Fibroblast of skin of left quadriceps (primary cell): ENCODE measurements around the gene LNX2.

ENCODE experiments used
- DNase-seq, 2 experiments: peaks; one replicate each; pipeline ENCODE4 v3.0.0-alpha.2; 2013; ENCODE audit warnings: low read depth in 2 of 2

LNX2 gene

DNA sequence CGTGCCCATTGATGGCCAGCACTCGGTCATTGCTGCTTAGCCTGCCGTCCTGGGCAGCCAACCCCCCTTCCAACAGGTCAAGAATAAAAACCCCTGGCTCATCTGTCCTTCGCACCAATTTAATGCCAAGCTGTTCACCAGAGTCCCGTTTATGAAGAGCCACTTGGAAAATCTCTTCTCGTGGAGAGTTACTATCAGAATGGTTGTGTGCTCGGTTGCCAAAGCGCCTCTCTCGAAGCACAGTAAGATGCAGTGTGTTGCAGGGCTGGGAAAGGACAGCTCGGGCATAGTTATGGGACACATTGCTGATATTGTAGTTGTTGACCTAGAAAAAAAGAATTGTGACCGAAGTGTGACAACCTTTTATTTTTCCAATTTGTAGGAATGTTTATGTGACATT, 57.9 kb downstream of the LNX2 start:
- DNase-seq, result no peak

DNA sequence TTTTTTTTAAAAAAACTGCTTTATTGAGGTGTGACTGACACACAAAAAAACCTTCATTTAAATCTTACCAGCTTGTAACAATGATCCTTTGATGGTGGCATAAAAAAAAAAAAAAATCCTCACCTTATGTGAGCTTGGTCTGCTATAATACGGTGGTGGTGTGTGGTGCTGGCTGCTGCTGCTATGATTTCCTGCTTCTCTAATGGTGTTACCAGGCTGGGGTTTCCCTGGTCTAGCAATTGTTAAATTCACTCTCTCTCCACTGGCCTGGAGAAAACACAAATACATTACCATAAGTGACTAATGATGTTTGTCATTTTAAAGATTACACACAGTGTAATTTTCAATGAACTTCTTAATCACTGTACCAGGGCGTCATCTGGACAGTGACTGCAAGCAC, 60.6 kb downstream of the LNX2 start:
- no peak for DNase-seq

DNA sequence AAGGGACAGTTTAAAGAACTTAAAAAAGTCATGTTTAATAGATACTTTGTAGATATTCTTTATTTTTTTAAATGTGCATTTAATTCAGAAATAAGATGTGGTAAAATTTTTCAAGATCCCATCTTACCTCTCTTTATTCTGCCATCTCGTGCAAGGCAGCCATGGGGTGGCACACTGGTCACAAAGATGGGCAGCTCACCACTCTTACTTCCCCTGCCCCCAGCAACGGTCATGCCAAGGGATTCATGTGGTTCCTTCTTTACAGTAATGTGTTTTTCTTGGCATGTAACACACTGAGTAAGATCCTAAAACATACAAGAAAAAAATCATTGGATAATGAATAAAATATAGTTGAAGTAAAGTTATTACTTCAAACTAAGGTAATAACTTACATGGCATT, 64.2 kb downstream of the LNX2 start:
- DNase-seq, result peak; percentile 6 to 11

DNA sequence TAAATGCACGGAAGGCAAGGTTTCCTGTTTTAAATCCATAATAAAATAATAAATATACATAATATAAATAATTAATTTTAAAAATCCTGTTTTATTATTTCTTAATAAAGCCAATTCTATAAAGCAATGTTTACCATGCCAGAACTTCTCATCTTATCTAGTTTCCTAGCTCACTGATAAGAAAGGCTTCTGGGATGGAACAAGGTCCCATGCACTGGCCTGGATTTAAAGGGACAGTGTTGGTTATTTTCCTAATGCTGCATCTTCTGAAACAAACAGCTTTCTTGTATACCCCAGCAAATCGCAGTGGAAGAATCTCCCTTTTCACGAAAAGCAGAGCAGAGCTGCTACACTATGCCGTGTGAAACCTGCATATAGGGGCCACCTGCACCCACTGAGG, 68.8 kb downstream of the LNX2 start:
- no peak for DNase-seq

DNA sequence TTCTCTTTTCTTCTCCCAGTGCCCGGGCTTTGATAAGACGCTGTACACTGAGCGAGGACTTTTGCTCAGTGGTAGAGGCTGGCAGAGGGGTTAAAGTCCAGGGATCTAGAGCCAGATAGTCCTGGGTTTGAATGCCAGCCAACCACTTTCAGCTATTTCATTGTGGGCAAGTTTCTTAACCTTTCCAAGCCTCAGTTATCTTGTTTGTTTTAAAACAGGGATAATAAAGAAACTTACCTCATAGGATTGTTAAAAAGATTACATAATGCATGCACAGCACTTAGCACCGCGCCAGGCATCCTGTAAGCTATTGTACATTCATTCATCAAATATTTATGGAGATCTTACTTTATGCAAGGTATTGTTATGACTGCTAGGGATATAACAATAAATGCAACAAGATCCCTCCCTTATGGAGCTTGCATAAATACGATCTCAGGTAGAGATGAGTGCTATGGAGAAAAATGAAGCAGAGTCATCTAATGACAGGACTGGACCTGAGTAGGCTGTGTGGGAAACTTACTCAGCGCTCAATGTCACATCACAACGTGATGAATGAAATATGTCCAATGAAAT, 70.8 kb downstream of the LNX2 start:
- DNase-seq, result no peak

DNA sequence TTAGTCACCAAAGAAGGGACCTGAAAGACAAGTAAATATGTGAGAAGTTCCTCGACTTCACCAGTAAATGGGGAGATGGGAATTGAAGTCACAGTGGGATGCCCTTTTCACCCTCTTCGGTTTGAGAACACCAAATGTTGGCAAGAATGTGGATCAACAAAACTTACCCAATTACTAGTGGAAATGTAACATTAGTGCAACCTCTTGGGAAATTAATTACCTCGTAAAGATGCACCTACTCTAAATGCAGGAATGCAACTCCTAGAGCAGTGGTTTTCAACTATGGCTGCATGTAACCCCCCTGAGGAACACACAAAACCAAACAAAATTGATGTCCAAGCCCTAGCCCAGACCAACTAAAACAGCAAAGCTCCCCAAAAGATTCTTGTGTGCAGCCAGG, 78.1 kb downstream of the LNX2 start:
- no peak for DNase-seq

DNA sequence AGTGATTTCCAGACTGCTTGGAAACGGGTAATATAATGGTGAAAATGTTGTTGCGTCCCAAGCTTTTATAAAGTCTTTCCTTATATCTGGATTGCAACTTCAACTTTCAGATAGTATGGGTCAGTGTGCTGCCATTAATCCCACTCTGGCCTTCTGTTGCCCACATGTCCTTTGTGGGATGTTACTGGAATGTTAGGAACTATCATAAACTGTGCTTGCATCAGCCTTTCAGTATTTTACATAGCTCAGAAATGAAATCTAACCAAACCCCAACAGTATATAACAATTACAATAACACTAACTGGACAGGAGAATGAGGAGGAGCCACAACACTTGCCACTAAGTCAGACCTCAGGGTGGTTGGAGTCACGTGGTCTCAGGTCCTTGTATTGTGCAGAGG, 78.9 kb downstream of the LNX2 start:
- DNase-seq, result peak; percentile 3 to 5

DNA sequence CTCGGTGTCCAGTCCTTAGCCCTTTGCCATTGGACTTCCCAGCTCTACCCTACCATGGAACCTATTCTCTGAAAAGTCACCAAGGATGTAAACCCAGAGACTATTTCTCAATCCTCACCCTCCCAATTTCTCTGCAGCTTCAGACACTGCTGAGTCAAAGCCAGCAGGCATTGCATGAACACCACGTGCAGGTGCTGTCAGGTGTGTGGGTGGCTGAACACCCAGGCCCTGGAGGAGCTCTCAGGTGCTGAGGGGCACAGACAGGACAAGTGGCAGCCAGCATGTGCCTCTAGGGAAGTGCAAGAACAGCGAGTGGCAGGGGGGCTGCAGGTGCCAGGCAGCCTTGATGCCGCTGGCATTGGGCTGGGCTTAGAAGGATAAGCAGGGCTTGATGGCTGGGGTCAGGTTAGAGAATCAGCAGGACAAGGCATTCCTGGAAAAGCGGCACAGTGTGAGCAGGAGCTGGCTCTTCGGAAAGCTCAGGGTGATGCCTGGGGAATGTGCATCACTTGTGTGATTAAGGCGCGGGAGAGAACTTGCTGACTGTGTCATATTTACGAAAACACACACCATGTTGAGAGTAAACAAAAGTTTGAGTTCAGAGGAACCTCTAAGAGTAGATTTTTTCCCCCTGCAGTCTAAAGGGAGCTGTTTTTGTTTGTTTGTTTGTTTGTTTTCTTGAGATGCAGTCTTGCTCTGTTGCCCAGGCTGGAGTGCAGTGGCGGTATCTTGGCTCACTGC, 83.8 kb downstream of the LNX2 start:
- no peak for DNase-seq

DNA sequence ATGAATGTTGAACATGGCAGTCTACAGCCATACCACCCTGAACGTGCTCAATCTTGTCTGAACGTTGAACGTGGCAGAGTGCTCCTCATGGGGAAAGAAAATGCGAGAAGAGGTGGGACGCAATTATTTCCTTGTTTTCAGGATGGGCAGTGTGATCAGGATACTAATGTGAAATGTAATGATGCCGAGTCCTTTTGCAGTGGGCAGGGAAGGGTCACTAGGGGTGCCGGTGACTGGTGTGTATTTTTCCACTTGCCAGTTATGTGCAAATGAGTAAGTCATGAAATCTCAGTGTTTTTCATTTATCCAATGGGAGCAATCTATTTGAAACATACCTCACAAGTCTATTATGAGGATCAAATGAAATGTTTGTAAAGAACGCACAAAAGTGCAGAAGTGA, 84.8 kb downstream of the LNX2 start:
- DNase-seq, result no peak

DNA sequence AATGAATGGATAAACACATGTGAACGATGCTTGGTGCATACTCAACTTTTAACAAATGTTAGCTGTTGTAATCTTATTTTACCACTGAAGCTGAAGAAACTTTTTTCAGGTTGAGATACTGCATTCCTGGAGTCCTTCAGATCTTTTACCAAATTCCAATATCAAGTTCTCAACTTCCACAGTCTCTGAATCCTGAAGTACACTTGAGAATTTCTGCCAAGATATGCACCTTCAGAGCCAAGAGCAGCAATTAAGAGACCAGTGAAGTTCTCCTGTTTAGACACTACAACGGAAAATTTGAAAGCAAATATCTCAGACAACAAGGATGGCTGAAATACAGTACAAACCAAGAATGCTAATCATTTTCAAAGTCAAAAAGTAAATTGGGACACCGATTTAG, 85.3 kb downstream of the LNX2 start:
- DNase-seq, result no peak

DNA sequence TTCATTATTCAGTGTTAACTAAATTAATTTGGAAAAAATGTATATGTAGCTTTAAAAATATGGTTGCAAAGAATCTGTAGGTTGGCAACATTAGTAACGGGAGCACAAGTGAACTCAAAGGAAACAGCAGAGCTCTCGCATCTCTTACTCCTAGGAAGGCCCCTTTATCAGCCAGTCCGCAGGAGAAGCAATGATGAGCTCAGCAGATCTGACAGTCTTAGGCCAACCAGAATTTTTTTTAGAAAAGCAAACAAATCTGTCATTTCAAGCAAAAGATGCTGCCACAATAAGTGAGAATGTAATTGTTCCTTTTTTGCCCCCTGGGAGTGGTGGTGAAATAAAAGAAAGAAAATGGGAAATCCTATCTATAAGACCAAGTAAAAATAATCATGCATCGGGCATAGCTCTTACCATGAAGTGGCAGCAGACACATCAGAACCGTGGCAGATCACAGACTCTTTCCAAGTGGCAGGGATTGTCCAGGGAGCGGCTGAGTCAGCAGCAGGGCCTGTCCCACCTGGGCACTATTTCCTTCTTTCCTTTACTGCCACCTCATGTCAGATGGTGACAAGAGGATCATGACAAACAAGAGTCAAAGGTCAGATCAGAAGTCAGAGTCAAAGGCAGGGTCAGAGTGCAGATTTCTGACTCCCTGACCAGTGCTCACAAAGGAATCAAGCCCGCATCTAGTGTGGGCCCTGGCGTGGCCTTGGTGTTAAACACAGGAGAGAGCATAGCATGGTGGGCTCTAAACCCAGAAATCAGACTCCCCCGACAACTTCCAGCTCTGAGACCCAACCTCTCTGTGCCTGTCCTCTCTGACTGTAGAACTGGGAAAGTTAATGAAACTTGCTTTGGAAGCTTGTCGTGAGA, 86.0 kb downstream of the LNX2 start:
- no peak for DNase-seq

DNA sequence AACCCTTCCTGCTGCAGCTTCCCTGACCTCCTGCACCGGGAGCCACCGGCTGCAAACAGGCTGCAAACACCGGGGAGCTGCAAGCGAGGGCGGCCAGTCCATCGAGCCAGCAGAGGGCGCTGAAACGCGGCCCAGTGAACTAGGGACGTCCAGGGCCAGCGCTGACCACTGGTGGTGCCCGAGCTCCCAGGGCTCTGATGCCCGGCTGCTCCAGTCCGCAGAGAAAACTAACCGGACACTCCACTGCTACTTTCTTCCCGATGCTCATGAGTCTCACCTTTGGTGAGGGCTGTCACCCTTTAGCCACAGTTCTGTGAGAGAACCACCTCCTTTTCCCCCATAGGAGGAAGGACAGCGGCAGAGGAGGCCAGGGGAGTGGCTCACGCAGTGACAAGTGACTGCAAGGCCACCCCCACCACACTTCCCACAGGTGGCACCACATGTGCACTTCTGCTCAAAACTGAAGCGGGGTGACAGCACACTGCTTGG, 87.1 kb downstream of the LNX2 start:
- DNase-seq, result peak; percentile 18 to 22

DNA sequence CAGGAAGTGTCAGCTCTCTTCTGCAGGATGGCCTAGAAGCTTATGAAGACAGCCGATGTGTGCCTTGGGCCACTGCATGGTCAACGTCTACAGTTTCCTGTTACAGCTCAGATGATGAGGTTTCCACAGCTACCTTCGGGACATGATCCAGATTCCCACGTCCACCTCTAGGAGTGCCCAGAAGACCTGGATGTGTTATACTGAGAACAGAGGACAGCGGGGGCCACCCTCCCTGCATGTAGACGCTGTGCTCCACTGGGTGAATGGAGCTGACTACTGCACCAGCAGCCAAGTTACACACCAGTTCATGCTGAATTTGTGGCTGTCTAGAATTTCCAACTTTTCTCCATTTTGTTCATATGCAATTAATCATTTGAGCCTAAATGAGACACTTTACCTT, 91.4 kb downstream of the LNX2 start:
- no peak for DNase-seq

DNA sequence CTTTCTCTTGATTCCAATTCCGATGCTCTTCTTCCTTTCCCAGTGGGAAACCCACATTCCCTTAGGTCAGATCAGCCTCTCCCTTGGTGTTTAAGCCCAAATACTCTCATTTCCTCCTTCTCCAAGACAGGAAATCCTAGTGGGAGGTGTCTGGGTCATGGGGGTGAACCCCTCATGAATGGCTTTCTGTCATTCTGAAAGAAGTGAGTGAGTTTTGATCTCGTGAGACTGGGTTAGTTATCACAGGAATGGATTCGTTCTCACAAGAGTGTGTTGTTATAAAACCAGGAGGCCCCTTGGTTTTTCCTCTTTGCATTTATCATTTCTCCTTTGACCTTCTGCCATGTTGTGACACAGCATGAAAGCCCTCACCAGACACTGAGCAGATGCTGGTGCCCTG, 93.8 kb downstream of the LNX2 start:
- no peak for DNase-seq

DNA sequence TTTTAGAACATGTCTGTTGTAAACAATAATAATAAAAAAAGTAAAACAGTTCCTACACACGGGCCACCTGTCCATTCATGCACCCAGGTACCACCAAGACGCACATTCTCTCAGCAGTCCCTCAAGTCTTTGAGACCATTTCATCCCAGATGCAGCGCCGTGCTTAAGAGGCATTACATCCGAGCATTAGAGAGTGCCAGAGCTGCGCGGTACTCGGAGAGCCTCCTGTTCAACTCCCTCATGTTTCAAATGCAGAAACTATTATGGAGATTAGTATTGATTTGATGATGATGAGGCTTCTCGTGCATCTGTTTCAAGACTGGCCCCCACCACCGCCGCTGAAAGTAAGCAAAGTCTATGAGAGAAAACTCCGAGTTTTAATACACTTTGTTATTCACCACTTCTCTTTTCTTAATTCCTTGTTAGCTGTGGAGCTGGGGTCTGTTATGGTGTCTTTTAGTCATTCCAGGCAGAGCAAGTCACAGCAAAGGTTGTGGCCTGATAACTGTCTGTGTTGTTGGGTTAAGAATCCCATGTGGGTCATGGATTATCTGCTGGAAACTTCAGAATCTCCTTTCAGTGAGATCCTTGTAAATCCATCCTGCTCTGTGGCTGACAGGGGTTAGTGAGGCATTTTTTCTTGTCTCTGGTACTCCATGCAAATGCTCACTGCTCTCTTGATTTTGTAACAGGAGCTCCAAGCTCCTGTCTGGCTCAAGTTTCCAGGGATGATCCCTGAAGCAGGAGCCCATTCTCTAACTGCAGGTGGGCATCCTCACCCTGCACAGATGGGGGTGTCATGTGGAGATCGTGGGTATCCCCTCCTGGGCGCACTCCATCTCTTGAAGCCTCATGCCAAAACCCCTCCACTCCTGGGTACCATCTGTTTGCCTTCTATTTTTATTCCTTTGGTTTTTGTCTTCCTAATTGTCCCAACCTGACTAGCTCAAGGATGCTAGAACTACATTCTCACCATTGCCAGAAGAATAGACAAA, 95.1 kb downstream of the LNX2 start:
- DNase-seq, result no peak

DNA sequence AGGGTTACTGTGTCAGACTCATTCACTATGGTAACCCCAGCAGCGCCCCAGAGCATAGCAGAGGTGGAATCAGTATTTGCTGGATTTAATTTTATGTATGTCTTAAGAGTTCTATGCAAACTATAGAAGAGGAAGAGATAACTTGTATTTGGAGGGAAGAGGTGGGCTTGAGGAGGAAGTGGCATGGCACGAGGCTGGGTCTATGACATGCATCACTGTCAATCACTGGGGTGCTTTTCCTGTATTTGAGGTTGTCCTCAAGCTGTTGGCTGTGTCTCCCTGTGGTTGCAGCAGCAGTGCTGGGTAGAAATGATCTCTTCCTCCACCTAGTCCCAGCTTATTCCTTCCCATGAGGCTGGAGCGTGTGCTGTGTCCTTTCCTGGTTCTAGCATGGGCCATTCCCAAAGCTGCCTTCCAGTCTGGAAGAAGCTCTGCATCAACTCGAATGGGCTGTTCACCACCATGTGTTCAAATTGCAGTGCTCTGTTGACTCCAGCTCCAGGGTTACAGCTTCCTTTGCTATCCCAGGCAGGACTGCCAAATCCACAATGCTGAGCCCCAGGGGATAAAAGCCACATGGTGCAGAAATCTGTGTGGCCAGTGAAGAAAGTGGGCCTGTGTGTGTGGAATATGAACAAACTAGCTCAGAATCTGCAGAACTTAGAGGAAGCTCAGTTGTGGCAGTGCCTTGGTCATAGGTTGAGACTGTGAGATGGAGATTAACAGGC, 96.8 kb downstream of the LNX2 start:
- DNase-seq, result no peak

DNA sequence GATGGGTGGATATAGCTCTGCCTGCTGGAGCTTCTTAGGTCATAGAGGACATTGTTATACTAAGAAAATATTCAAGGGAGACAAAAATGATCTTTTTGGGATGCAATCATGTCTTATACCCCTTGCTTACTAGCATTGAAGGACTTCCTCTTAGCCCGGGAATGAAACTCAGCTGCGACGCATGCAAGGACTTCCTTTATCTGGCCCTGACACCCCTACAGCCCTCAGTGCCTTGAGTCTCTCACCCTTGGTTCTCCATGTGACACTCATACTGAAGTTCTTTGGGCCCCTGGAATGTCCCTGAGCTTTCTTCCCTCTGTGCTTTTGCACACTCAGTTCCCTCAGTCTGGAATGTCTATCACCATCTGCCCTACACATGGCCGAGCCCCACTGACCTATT, 97.5 kb downstream of the LNX2 start:
- no peak for DNase-seq

DNA sequence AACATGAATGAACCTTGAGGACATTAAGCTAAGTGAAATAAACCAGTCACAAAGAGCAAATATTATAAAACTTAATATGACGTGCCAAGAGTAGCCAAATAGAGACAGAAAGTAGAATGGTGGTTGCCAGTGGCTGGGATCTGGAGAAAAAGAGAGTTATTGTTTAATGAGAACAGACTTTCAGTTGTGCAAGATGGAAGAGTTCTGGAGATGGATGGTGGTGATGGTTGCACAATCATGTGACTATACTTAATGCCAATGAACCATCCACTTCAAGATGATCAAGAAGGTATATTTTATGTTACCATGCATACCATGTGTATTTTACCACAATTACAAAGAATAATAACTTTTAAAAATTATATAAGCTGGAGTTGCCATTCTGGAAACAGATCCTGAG, 104.2 kb downstream of the LNX2 start:
- no peak for DNase-seq

DNA sequence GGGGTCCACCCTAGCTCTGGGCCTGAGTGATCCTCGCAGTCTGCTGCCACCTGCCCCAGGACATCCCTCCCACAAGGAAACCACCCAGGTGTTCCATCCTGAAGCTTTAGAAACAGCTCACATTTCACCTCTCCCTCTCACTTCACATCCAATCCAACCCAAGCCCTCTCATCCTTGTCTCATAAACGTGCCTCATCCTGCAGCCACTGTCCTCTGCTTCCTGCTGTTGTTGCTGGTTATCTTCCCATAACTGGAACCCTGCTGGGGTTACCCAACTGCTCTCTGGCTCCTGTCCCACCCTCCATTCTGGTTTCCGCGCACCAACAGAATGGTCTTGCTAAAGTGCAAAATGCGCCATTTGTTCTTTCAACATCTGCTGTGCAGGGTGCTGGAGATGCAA, 110.2 kb downstream of the LNX2 start:
- no peak for DNase-seq

DNA sequence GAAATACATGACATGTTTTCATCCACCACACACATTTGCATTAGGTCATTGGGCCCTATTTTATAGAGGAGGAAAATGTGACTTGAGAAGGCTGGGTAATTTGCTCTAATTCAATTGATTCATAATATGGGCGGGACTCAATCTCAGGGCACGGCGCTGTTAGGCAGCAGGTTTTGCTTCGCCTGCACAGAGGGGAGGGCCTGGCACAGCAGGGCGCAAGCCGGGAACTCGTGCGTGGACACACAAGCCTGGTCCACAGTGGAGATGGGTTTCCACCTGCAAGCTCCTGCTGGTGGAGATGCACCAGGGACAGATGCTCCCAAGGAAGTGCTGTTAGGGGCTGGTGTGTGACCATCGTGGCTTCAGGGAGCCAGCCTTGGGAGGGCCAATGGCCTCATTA, 111.5 kb downstream of the LNX2 start:
- no peak for DNase-seq

DNA sequence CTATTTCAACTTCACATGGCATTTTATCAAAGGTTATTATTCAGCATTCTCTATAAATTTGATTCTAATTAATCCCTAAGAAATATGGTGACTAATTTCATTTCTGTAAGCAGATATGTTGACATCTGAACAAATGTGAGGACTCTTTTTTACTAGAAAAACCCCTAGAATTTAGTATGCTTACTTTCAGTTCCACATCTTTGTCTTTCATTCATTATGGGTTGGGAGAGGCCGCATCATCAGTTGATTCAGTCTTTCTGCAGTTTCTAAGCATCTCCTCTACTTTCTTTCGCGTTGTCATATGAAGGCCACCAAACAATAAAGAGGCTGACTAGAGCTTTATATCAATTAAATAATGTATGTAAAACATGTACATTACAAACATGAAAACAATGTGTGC, 114.5 kb downstream of the LNX2 start:
- no peak for DNase-seq
